ENCODE measurements around the gene MAGEB4. TPM values are rescaled to one million over a fixed set of nuclear protein-coding genes. Genes with fewer than 3 reads are reported as not detected.

The MAGEB4 gene
- total and polyA plus RNA-seq, 2 of the 4 experiments (the other 2 are of a cell fraction): not detected

DNA sequence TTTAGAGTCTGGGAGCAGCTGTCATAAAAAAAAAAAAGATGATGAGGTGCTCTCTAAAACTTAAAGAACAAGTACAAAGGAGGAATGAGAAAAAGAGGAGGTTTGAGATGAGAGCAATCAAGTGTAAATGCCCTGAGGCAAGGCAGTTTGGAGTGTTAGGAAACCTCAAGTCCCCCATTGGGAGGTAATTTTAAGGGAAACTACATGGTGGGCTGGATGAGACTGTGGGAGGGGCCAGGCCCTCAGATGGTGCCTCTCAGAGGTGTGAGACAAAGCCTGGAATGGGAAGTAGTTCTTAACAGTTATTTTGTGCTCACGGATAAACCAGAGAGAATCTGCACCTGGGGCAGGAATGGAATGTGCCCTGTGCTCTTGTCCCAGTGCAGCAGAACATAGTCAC, 13.3 kb upstream of the MAGEB4 start:
- Histone ChIP-seq H3K36me3 (ENCODE audit: control insufficient read depth, insufficient read depth, low read length) (no peaks in the 10 kb centered on the region), H3K56ac (ENCODE audit: extremely low read depth, insufficient read depth, low read length) (no peak overlapping the region), H3K9me1 (ENCODE audit: insufficient read depth, low read length) (no peaks in the 10 kb centered on the region), H2AK9ac (replicated peaks; ENCODE audit: low read depth, low read length, poor library complexity) (no peak overlapping the region), H2BK15ac (ENCODE audit: low read depth, low read length) (no peak overlapping the region), H3K18ac (ENCODE audit: low read depth, low read length) (no peak overlapping the region), H3K23ac (ENCODE audit: low read depth, low read length) (no peak overlapping the region), H2BK120ac (ENCODE audit: low read depth, low read length) (no peak overlapping the region), H2AFZ (replicated peaks; ENCODE audit: low read length, poor library complexity) (no peak overlapping the region), H3K4me2 (ENCODE audit: low read depth, low read length) (no peak overlapping the region), H3K9ac (ENCODE audit: low read depth, low read length) (no peak overlapping the region), H4K5ac (ENCODE audit: low read depth, low read length) (no peak overlapping the region), H4K8ac (ENCODE audit: low read depth in 2 of 2, low read length in 2 of 2) (no peak overlapping the region), H3K79me1 (ENCODE audit: low read depth in 1 of 2, low read length in 2 of 2) (no peaks in the 10 kb centered on the region), H3K14ac (replicated peaks; ENCODE audit: low read depth, low read length) (no peak overlapping the region), H4K20me1 (ENCODE audit: insufficient read depth, low read length) (no peaks in the 10 kb centered on the region), H3K27ac (ENCODE audit: insufficient read depth, low read length) (no peak overlapping the region), H3K27me3 (ENCODE audit: control insufficient read depth, insufficient read depth, low read length) (no peaks in the 10 kb centered on the region; the same call in 1 of the 2 replicates), H2AK5ac (ENCODE audit: low read depth, low read length) (no peak overlapping the region), H4K91ac (ENCODE audit: insufficient read depth, low read depth, low read length) (no peak overlapping the region), H2BK20ac (ENCODE audit: low read depth, low read length) (no peak overlapping the region), H3K4me1 (ENCODE audit: control insufficient read depth, insufficient read depth, low read length) (no peaks in the 10 kb centered on the region), H3K4ac (ENCODE audit: low read depth, low read length) (no peak overlapping the region), H2BK5ac (ENCODE audit: low read depth, low read length, poor library complexity, severe bottlenecking) (no peak overlapping the region), H3K4me3 (ENCODE audit: insufficient read depth, low read depth, low read length) (no peak overlapping the region), H3K9me3 (ENCODE audit: control insufficient read depth, insufficient read depth, low read length) (no peaks in the 10 kb centered on the region)
- dilution Hi-C loops (cut with HindIII; ENCODE audit: low sequenced_read_pairs, unreplicated experiment): no loop called here
- TF ChIP-seq RFX5 (IDR thresholded peaks at IDR 0.05; ENCODE audit: low read depth, low read length): no peak
- TF ChIP-seq ELK1 (IDR thresholded peaks at IDR 0.05; ENCODE audit: borderline replicate concordance, low read depth, low read length): no peak
- no peak for TF ChIP-seq RAD21 (IDR thresholded peaks at IDR 0.05; ENCODE audit: low read length)
- TF ChIP-seq RCOR1 (IDR thresholded peaks at IDR 0.05; ENCODE audit: insufficient replicate concordance, low read length): no peak
- intact Hi-C loops (cut with micrococcal nuclease): no loop called here
- ChIA-PET POLR2A (ENCODE audit: unreplicated experiment) (no interaction called here), CTCF (no interaction called here)
- no CpG with 5 or more reads among the region's 1 CpG for WGBS, 2 experiments (ENCODE audit: extremely low coverage in 2 of 2, insufficient read length in 1 of 2)
- BruUV-seq (replicated peaks): no TSS peak
- ATAC-seq (ENCODE audit: low read depth) (no peak), DNase-seq (no peak)
- in situ Hi-C loops (cut with MboI; ENCODE audit: low sequenced_read_pairs): no loop called here

Measured in IMR-90 (cell line).